ENCODE results near the gene PSG1.
"Not testable (repeated sequence)": the region's sequence is repeated elsewhere in the genome, so short reads cannot be mapped to it uniquely, and the experiment has no call there.

DNA sequence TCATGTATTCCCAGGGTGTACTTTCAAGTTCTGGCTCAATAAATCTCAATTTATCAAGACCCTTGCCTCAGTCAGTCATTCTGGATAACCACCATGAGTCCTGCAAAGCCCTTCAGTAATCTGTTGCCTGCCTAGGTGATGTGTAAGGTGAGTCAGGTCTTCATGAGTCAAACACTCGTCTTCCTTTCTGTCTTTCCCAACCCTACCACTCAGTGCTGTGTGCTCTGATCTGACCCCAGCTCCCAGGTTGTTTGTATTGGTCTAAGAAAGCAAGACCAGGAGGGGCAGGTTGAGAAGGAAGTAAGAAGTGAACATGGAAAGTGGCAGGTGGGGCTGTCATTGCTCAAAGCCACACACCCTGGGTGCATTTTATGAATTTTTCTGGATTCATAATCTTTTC lies 18.2 kb upstream of the PSG1 start:
- TF ChIP-seq, protein P1, sequence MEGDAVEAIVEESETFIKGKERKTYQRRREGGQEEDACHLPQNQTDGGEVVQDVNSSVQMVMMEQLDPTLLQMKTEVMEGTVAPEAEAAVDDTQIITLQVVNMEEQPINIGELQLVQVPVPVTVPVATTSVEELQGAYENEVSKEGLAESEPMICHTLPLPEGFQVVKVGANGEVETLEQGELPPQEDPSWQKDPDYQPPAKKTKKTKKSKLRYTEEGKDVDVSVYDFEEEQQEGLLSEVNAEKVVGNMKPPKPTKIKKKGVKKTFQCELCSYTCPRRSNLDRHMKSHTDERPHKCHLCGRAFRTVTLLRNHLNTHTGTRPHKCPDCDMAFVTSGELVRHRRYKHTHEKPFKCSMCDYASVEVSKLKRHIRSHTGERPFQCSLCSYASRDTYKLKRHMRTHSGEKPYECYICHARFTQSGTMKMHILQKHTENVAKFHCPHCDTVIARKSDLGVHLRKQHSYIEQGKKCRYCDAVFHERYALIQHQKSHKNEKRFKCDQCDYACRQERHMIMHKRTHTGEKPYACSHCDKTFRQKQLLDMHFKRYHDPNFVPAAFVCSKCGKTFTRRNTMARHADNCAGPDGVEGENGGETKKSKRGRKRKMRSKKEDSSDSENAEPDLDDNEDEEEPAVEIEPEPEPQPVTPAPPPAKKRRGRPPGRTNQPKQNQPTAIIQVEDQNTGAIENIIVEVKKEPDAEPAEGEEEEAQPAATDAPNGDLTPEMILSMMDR (IDR thresholded peaks at IDR 0.05 in 2 of 3, conservative IDR thresholded peaks at IDR 0.05 in 1 of 3; ENCODE audit: borderline replicate concordance in 1 of 3, insufficient read depth in 1 of 3, low read depth in 2 of 3, low read length in 2 of 3) = not testable (repeated sequence)
- TF ChIP-seq, protein P2, sequence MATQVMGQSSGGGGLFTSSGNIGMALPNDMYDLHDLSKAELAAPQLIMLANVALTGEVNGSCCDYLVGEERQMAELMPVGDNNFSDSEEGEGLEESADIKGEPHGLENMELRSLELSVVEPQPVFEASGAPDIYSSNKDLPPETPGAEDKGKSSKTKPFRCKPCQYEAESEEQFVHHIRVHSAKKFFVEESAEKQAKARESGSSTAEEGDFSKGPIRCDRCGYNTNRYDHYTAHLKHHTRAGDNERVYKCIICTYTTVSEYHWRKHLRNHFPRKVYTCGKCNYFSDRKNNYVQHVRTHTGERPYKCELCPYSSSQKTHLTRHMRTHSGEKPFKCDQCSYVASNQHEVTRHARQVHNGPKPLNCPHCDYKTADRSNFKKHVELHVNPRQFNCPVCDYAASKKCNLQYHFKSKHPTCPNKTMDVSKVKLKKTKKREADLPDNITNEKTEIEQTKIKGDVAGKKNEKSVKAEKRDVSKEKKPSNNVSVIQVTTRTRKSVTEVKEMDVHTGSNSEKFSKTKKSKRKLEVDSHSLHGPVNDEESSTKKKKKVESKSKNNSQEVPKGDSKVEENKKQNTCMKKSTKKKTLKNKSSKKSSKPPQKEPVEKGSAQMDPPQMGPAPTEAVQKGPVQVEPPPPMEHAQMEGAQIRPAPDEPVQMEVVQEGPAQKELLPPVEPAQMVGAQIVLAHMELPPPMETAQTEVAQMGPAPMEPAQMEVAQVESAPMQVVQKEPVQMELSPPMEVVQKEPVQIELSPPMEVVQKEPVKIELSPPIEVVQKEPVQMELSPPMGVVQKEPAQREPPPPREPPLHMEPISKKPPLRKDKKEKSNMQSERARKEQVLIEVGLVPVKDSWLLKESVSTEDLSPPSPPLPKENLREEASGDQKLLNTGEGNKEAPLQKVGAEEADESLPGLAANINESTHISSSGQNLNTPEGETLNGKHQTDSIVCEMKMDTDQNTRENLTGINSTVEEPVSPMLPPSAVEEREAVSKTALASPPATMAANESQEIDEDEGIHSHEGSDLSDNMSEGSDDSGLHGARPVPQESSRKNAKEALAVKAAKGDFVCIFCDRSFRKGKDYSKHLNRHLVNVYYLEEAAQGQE (IDR thresholded peaks at IDR 0.05; ENCODE audit: low read depth) = not testable (repeated sequence)
- not testable (repeated sequence) for TF ChIP-seq EZH2 (IDR thresholded peaks at IDR 0.05)

Measured in HCT116 (cell line).